GM18511 (cell line): ENCODE results near the gene MRPL3.

ENCODE experiments used
- ATAC-seq: cut with Tn5 transposase; IDR thresholded peaks from one replicate; pipeline ENCODE4 v1.9.1; 2021; ENCODE audit warnings: mild to moderate bottlenecking, moderate library complexity; ENCODE audit not compliant: unreplicated experiment

Gene MRPL3

GRCh38 chr3:131502530-131503319 lies at the start of gene MRPL3:
MRPL3 (minus strand) TSS chr3:131502971; CDS start chr3:131502821, 150 bp downstream.
- peak; percentile 97 for ATAC-seq

DNA sequence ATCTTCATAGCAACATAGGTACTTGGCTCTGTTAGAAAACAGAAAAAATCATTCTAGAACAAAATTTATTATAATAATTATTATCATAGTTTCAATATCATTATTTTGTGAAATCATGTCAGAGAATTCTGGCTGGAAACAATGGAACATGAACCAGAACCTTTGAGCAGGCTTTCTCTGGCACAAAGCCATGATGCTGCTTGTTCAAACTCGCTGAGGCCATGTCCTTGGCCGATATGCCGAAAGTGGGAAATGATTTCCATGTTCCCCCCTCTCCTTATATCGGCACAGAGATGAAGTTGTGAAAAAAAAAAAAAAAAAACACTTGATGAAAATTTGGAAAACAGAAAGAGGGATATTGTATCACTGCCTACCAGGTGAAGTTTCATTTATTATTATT lies 49.0 kb upstream of the MRPL3 start:
- ATAC-seq: no peak

DNA sequence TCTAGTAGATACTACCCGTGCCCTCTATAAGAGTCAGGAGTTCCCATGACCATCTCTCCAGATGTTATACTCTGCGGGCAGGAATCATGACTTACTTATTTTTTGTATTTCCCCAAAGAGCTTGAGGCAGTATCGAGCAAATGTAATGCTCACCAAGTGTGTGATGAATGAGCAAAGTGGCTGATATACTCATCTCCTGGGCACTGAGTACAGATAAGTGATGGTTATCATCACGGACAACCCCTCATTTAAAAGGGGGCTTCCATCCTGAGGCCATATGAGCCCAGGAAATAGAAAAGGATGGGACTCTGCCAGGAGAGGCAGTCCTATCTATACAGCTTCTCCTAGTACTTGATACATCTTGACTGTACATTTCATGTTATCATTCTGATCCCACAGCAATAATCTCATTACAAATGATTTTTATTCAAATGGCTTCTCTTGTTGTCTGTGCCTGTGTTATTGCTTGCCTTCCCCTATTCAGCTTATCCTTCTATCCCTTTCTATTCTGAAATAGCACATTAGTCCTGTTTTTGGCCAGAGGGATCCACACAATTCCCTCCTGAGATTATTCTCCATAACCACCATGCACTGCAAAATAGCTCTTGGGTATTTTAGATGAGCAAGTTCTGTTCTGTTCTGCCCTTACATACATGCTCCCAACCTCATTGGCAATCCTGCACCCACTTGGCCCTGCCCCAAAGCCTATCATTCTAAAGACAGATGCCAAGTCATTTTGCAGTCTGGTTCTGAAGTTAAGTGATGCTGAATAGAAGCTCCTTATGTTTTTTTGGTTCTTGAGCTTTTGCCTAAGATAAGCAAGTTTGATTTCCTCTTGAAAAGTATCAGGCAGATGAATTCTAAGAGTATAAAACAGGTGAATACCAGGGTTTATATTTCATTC lies 48.0 kb upstream of the MRPL3 start:
- no peak for ATAC-seq

DNA sequence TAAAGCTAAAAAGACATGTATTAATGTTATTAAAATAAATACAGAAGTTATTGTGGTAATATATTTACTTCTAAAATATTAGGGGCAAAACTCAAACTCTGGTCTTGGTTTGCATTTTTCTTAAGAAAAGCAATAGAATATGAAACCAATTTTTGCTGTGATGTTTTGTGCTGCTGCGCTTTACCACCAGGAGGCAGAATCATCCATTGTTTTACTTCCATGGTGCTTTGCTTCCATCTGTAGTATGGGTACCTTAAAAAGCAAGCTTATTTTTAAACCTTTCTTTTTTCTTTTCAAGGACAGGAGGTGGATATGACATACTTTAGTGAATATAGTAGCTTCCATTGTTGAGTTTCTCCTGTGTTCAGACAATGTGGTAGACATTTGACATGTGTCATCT lies 46.6 kb upstream of the MRPL3 start:
- no peak for ATAC-seq

GRCh38 chr3:131547585-131547984 lies 44.8 kb upstream of the MRPL3 start:
- no peak for ATAC-seq

DNA sequence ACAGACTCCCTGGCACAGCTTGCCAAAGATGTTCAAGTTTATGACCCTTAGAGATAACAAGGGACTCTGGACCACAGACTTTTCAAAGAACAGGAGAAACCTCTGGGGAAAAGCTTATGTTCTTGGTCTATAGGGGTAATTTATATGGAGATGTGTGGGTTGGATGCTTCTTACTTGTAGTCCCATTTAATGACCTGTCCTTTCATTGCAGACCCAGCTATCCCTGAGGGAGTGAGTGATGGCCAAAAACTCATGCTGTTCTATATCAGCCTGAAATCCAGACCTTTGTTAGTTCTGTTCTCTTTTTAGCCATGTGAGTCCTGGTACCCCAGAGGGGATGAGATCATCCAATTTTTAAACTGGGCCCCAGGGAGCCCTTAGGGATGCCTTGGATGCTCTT lies 43.7 kb upstream of the MRPL3 start:
- no peak for ATAC-seq

DNA sequence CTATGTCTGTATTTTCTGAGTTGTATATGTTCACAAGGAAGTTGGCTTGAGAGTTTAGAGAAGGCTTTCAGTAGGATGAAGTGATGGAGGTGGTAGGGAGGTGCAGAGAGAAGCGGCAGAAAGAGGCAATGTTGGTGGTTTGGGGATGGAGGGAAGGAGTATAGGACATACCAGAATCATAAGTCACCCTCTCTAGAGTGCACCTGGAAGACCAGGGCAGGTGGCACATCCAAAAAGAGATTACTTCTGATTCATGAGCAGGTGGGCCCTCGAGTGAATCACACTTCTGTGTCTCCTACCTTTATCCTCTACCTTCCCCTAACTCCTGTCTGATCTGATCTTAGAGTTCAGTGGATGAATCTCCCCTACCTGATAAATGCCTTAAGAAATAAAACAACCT lies 41.8 kb upstream of the MRPL3 start:
- ATAC-seq: no peak

DNA sequence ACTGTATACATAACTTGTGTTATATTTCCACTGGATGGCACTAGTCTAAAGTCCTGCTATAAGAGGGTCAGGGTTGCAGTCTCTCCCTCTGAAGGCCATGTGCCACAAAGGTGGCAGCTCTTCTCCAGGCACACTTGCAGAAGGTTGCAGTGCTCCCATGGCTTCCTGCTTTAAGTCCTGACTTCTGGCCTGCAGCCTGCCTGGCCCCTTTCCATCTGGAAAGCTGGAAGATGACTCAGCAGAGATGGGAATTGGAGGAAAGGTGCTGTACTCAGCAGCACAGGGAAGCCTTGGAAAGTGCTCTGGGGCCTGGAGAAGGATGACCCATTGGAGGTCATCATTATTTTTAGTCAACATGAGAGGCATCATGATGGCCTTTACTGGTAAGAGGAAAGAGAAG lies 40.9 kb upstream of the MRPL3 start:
- ATAC-seq: no peak

- no peak for ATAC-seq
Observed at GRCh38 chr3:131541288-131541687, 38.5 kb upstream of the MRPL3 start.

DNA sequence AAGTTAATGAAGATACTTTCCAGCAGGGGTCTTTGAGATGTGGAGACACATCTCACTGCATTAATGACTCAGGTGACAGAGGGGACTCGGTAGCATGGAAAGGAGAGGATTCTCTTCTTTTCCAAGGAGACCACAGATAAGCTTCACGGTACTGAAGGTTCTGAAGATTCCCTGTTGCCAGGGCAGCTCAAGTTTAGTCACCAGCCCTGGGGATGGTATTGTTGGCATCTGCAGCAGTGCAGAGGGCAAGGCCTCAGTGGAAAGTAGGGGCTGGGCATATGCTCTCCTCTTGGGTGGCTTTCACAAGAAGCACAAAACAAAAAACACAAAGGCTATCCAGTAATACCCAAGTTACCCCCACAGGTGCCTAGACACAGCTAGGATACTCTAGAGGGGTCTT lies 38.0 kb upstream of the MRPL3 start:
- no peak for ATAC-seq

DNA sequence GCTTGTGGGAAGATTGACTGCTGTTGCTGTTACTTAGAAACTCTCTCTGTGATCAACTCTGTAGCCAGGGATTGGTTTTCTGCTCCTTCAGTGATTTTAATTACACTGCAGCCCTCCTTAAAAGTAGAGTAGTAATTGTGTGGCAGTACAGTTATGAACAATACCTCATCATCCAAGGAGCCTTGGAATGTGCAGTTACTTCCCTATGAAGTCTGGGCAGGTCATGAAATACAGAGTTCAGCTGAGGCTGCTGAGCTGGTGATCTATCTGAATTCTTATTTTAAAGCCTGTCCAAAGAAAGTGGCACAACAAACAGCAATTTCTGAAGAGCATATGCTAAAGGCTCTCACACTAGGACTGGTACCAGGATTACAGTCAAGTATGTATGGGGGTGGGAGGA lies 37.4 kb upstream of the MRPL3 start:
- ATAC-seq: no peak

DNA sequence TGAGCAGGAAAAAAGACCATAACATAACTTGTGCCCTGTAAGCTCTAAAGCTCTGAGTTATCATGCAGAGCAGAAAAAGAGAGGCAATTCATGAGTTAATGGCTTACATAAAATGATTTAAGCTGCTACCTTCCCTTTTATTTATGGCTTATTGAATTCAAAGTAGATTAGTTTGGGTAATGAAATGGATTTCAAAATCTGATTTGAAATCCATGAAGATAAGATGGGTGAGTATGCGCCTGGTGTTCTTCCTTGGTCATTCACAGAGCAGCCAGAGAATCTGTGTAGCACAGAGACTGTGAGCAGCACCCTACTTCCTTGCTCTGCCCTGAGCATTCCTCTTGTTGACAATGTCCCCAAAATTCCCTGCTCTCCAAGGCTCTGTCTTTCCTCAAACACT lies 36.2 kb upstream of the MRPL3 start:
- ATAC-seq: no peak

GRCh38 chr3:131537531-131537930 lies 34.8 kb upstream of the MRPL3 start:
- ATAC-seq: no peak

DNA sequence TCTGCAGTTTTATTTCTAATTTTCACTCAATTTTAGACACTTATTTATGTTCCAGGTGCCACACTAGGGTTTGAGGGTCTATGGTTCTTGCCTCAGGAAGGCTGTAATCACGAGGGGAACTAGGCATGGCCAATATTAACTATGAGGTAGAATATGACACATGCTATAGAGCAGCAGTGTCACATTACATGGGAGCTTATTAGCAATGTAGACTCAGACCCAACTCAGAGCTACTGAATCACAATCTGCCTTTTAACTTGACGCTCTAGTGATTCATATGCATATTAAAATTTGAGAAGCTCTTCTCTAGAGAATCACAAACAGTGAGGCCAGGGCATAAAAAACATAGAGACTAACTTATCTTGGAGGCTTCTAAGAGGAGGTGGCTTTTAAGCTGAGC lies 32.8 kb upstream of the MRPL3 start:
- ATAC-seq: no peak

- ATAC-seq: no peak
Observed at GRCh38 chr3:131535131-131535530, 32.4 kb upstream of the MRPL3 start.

DNA sequence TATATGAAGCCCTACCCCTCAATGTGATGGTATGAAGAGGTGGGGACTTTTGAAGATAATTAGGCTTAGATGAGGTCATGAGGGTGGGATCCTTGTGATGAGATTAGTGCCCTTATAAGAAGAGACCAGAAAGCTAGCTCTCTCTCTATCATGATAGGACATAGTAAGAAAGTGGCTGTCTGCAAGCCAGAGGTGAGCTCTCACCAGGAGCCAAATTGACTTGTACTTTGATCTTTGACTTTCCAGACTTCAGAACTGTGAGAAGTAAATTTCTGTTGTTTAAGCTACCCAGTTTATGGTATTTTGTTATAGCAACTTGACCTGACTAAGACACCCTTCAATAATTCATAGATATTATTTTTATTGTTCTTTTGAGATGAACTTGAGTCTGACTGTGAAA lies 29.9 kb upstream of the MRPL3 start:
- no peak for ATAC-seq

GRCh38 chr3:131530843-131531242 lies 28.1 kb upstream of the MRPL3 start:
- ATAC-seq: no peak

- no peak for ATAC-seq
Observed at GRCh38 chr3:131530388-131530787, 27.6 kb upstream of the MRPL3 start.

DNA sequence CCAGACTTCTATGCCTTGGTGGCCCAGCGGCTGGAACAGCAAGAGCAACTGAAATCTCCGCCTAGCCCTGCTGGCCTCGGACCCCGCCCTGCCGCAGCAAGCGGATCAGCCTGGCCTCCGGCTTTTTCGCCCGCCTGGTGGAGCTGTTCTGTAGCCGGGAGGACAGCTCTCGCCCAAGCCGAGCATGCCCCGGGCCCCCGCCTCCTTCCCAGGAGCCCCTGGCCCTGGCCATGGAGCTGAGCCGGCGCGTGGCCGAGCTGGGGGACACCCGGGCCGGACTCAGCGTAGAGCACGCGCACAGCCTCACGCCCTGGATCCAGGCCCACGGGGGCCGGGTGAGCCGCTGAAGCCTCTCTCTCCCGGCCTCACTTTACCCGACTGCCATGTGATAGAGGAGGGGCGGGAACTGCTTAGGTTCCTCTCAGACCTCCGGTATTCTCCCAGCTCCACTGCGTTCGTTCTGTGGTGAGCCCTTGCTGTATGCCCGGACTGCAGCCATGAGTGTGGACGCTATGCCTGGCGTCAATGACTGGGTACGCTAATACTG lies 24.1 kb upstream of the MRPL3 start:
- ATAC-seq: no peak

- no peak for ATAC-seq
Observed at GRCh38 chr3:131518680-131519079, 15.9 kb upstream of the MRPL3 start.

DNA sequence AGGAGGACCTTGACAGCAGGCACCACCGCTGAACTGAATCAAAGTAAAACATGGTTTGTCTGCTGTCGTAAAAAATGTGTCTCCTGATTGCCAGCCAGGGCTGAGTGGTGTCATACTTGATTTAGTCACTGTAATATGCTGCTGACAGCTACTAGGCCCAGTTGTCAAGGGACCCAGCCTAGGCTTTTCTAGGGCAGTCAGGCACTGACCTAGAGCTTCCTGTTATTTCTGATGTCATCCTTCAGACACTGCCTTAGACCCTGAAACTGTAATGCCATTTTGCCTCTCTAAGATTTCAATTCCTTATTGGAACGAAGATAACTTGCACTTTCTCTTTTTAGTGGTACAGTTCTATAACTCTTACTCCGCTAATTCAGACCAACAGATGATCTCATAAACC lies 2.6 kb upstream of the MRPL3 start:
- ATAC-seq: no peak

DNA sequence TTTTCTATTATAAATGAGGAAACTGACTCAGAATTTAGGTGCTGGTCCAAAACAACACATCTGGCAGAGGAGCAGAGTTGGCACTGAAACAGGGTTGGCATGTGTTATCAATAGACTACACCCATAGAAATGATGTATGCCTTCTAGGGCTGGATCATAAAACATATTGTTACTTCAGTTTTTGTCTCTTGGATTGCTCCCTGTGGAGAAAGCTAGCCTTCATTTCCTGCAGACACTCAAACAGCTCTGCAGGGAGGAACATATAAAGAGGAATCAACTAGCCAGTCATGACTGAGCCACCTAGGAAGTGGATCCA lies 507 bp upstream of the MRPL3 start:
- ATAC-seq: peak; percentile 24
